B cell (primary cell): ENCODE measurements around the gene GPX3. TPM values are rescaled to one million over a fixed set of nuclear protein-coding genes. Genes with fewer than 3 reads are reported as not detected.

Experiments
- ATAC-seq: fragments of 200-7000 bp; cut with Tn5 transposase; one replicate; pipeline ENCODE4 v1.10.0; 2021; ENCODE audit warnings: low read depth, mild to moderate bottlenecking, moderate number of reproducible peaks, moderate library complexity
- CTCF ChIA-PET: fragments of 350-600 bp; sonication (Branson Sonifier 250); formaldehyde crosslinking; loops from one replicate; lab custom pipeline; 2021; ENCODE audit warnings: antibody characterized with exemption, inconsistent platforms; lab: Charles Lee
- POLR2A ChIA-PET: fragments of 350-600 bp; sonication (Branson Sonifier 250); formaldehyde crosslinking; loops from one replicate; lab custom pipeline; 2021; ENCODE audit warnings: antibody characterized with exemption; lab: Charles Lee
- DNase-seq: peaks from one replicate; pipeline ENCODE4 v3.0.0; 2013
- H2AFZ ChIP-seq: 2 replicates; pipeline ENCODE4 v1.6.1; 2012; ENCODE audit warnings: mild to moderate bottlenecking, low read depth, low read length; ENCODE audit not compliant: insufficient read depth, poor library complexity, severe bottlenecking
- H3K27ac ChIP-seq, 2 donors: 1 replicate in 1 of 2; 2 replicates in 1 of 2; pipeline ENCODE4 v1.5.1; 2012 to 2013; ENCODE audit warnings: low read length in 2 of 2, mild to moderate bottlenecking in 2 of 2, moderate library complexity in 1 of 2
- H3K27me3 ChIP-seq, 4 experiments: fragments of 200-600 bp in 1 of 4; sonication (generic) in 1 of 4; replicated peaks in 1 of 4; 1 replicate in 2 of 4; 2 replicates in 2 of 4; pipeline versions ENCODE4 v1.6.1 to v1.7.0; 2013 to 2016; ENCODE audit warnings: low read length in 3 of 4, mild to moderate bottlenecking in 2 of 4, mixed read lengths in 1 of 4, moderate library complexity in 1 of 4; ENCODE audit not compliant: insufficient read depth in 4 of 4, control insufficient read depth in 3 of 4; ENCODE audit errors: control extremely low read depth in 1 of 4
- H3K36me3 ChIP-seq, 2 experiments: replicated peaks in 1 of 2; 1 replicate in 1 of 2; 2 replicates in 1 of 2; pipeline versions ENCODE4 v1.6.1 to v1.7.1; 2013; ENCODE audit warnings: low read length in 1 of 2; ENCODE audit not compliant: insufficient read depth in 2 of 2, control insufficient read depth in 1 of 2; ENCODE audit errors: control extremely low read depth in 1 of 2, extremely low read depth in 1 of 2
- H3K4me1 ChIP-seq, 2 donors: fragments of 200-600 bp in 1 of 2; sonication (generic) in 1 of 2; 1 replicate in 1 of 2; 2 replicates in 1 of 2; pipeline versions ENCODE4 v1.5.1 to v1.6.1; 2013 to 2017; ENCODE audit warnings: low read length in 2 of 2; ENCODE audit not compliant: control insufficient read depth in 2 of 2, insufficient read depth in 2 of 2
- H3K4me2 ChIP-seq: replicated peaks from 2 replicates; pipeline ENCODE3; 2012; ENCODE audit warnings: mild to moderate bottlenecking, low read depth, low read length; ENCODE audit not compliant: poor library complexity, severe bottlenecking
- H3K4me3 ChIP-seq, 5 experiments: fragments of 200-600 bp in 1 of 5; sonication (generic) in 1 of 5; 1 replicate in 3 of 5; 2 replicates in 2 of 5; pipeline versions ENCODE4 v1.5.1 to v1.7.0; 2011 to 2016; ENCODE audit warnings: low read length in 4 of 5, mild to moderate bottlenecking in 4 of 5, low read depth in 2 of 5, control low read depth in 1 of 5, moderate library complexity in 1 of 5; ENCODE audit not compliant: insufficient read depth in 1 of 5; ENCODE audit errors: control extremely low read depth in 1 of 5, extremely low read depth in 1 of 5
- H3K79me2 ChIP-seq: fragments of 200-600 bp; sonication (generic); one replicate; pipeline ENCODE4 v1.6.0; 2016; ENCODE audit warnings: low read length; ENCODE audit not compliant: control insufficient read depth, insufficient read depth
- H3K9ac ChIP-seq: fragments of 200-600 bp; sonication (generic); 2 replicates; pipeline ENCODE4 v1.6.1; 2017; ENCODE audit warnings: mild to moderate bottlenecking, low read length, moderate library complexity
- H3K9me3 ChIP-seq, 3 donors: one replicate each; pipeline versions ENCODE4 v1.6.1 to v1.7.1; 2013; ENCODE audit warnings: low read length in 2 of 3; ENCODE audit not compliant: control insufficient read depth in 2 of 3, insufficient read depth in 1 of 3; ENCODE audit errors: control extremely low read depth in 1 of 3
- H4K20me1 ChIP-seq: 2 replicates; pipeline ENCODE4 v1.6.0; 2012; ENCODE audit warnings: mild to moderate bottlenecking, low read length; ENCODE audit not compliant: insufficient read depth, control insufficient read depth, poor library complexity, severe bottlenecking
- H3K27ac Mint-ChIP-seq: one replicate; pipeline ENCODE4 v1.8.0; 2021; ENCODE audit warnings: mixed read lengths
- H3K27me3 Mint-ChIP-seq: one replicate; pipeline ENCODE4 v1.8.0; 2021; ENCODE audit warnings: mixed read lengths
- H3K4me1 Mint-ChIP-seq: one replicate; pipeline ENCODE4 v1.8.0; 2021; ENCODE audit warnings: mixed read lengths
- H3K4me3 Mint-ChIP-seq: one replicate; pipeline ENCODE4 v1.8.0; 2021; ENCODE audit warnings: mixed read lengths
- H3K9me3 Mint-ChIP-seq: one replicate; pipeline ENCODE4 v1.8.0; 2022; ENCODE audit warnings: mixed read lengths; ENCODE audit not compliant: insufficient read depth
- EZH2 ChIP-seq: IDR thresholded peaks from 2 replicates; pipeline ENCODE4 v1.6.1; 2012; ENCODE audit warnings: borderline replicate concordance, low read depth, mild to moderate bottlenecking, moderate library complexity, low read length; ENCODE audit not compliant: insufficient read depth, poor library complexity, severe bottlenecking
- WGBS: methylation state at CpG from one replicate; pipeline ENCODE4 v1.1.5; 2013; ENCODE audit warnings: missing lambda C conversion rate; ENCODE audit not compliant: insufficient coverage; 5-methylcytosine and 5-hydroxymethylcytosine counted together
- intact Hi-C: fragments of 100-400 bp; cut with micrococcal nuclease; formaldehyde crosslinking; loops from one replicate; pipeline ENCODE4 v1.10.0; 2022
- polyA plus RNA-seq: library from polyadenylated mRNA; depleted of rRNA; stranded (reverse); fragments of >200 nt; gene quantifications from 2 replicates; pipeline ENCODE4 v1.2.3, GENCODE V29; 2012
- total RNA-seq, 2 donors: library from RNA; stranded (reverse); fragments of 120-200 nt in 1 of 2; gene quantifications; 1 replicate in 1 of 2; 2 replicates in 1 of 2; pipeline versions ENCODE4 v1.2.3 to v1.2.4, GENCODE V29; 2013 to 2022
- TF ChIP-seq, protein P1 (sequence below): fragments of 200-600 bp; IDR thresholded peaks from one replicate; pipeline ENCODE4 v1.8.0; 2022; ENCODE audit warnings: antibody characterized with exemption, mild to moderate bottlenecking

The GPX3 gene
- total and polyA plus RNA-seq, 2 donors (not counting 1 experiment from before 2014, with no cell fraction given): not detected

DNA sequence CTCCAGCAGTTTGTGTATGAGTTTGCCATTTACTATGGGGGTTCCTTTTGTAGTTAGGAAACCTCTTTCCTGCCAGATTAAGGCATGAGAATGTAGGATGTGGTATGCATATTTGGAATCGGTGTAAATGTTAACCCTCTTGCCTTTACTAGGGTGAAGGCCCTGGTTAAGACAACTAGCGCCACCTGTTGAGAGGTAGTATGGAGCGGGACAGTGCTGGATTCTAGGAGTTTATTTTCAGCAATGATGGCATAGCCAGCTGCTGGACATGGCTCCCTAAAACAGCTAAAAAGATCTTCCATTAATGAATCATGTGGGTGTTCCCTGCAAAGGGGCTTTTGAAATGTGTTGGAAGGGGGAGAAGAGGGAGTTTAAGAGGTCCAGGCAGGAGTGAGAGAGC, 30.7 kb upstream of the GPX3 start:
- Mint-ChIP-seq H3K4me3 (no peak overlapping the region), H3K27me3 (peaks cover 3% of the 10 kb centered on the region), H3K27ac (no peak overlapping the region), H3K9me3 (peaks cover 2% of the 10 kb centered on the region), H3K4me1 (no peaks in the 10 kb centered on the region)
- 20% methylated on average over 1 of the region's 3 CpGs for WGBS
- no peak overlapping the region for H3K27ac ChIP-seq
- no peak for TF ChIP-seq EZH2
- TF ChIP-seq, protein P1, sequence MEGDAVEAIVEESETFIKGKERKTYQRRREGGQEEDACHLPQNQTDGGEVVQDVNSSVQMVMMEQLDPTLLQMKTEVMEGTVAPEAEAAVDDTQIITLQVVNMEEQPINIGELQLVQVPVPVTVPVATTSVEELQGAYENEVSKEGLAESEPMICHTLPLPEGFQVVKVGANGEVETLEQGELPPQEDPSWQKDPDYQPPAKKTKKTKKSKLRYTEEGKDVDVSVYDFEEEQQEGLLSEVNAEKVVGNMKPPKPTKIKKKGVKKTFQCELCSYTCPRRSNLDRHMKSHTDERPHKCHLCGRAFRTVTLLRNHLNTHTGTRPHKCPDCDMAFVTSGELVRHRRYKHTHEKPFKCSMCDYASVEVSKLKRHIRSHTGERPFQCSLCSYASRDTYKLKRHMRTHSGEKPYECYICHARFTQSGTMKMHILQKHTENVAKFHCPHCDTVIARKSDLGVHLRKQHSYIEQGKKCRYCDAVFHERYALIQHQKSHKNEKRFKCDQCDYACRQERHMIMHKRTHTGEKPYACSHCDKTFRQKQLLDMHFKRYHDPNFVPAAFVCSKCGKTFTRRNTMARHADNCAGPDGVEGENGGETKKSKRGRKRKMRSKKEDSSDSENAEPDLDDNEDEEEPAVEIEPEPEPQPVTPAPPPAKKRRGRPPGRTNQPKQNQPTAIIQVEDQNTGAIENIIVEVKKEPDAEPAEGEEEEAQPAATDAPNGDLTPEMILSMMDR: no peak
- DNase-seq: no peak
- no peak overlapping the region for H3K4me3 ChIP-seq
- no peak overlapping the region for H3K9ac ChIP-seq
- H3K27me3 ChIP-seq: no peaks in the 10 kb centered on the region
- H3K9me3 ChIP-seq: peaks cover 0 to 6% (median 4%) of the 10 kb centered on the region in 3 donors
- no peak overlapping the region for H2AFZ ChIP-seq
- no peak overlapping the region for H3K4me2 ChIP-seq
- intact Hi-C loops: no loop called here
- H4K20me1 ChIP-seq: no peaks in the 10 kb centered on the region
- ATAC-seq: no peak
- POLR2A ChIA-PET: no interaction called here
- no peaks in the 10 kb centered on the region for H3K79me2 ChIP-seq
- H3K36me3 ChIP-seq: no peaks in the 10 kb centered on the region
- CTCF ChIA-PET: no interaction called here
- H3K4me1 ChIP-seq: no peaks in the 10 kb centered on the region

DNA sequence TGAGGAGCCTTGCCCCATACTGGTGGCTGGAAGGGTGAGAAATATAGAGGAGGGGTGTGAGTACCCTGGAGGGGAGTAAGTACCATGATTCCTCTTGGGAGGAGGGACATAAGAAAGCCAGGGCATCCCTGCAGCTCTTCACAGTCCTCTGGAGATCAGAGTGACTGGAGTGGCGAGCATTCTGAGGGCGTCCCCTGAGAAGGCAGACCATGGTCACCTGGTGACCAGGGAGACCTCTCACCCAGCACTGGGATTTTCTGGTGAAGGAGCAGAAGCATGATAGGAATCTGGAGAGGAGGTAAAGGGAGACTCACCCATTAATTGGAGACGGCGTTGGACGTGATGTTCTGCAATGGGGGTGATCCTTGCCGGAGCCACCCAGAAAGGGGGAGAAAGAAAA, 27.7 kb upstream of the GPX3 start:
- Histone ChIP-seq H2AFZ (no peak overlapping the region), H3K79me2 (no peaks in the 10 kb centered on the region), H3K9ac (no peak overlapping the region), H3K9me3 (peaks cover 0 to 8% (median 6%) of the 10 kb centered on the region in 3 donors), H3K4me1 (no peaks in the 10 kb centered on the region), H3K36me3 (no peaks in the 10 kb centered on the region), H4K20me1 (no peaks in the 10 kb centered on the region), H3K27ac (no peak overlapping the region), H3K27me3 (no peaks in the 10 kb centered on the region), H3K4me3 (no peak overlapping the region), H3K4me2 (no peak overlapping the region)
- ATAC-seq (no peak), DNase-seq (no peak)
- Mint-ChIP-seq H3K9me3 (peaks cover 2% of the 10 kb centered on the region), H3K4me1 (no peaks in the 10 kb centered on the region), H3K27me3 (no peaks in the 10 kb centered on the region), H3K27ac (no peak overlapping the region), H3K4me3 (no peak overlapping the region)
- no peak for TF ChIP-seq EZH2
- TF ChIP-seq, protein P1: no peak
- WGBS: 98% methylated on average over 6 of the region's 6 CpGs
- ChIA-PET CTCF (no interaction called here), POLR2A (no interaction called here)
- intact Hi-C loops: no loop called here
